ENCODE measurements around the gene PCDH9.

Gene PCDH9

GRCh38 chr13:66950666-66951065 is 279.5 kb downstream of the PCDH9 start:
- TF ChIP-seq POLR2AphosphoS5 (IDR thresholded peaks at IDR 0.05; ENCODE audit: low read depth, low read length) (no peak), POLR2A (IDR thresholded peaks at IDR 0.05; ENCODE audit: low read depth, low read length) (no peak), TAF1 (IDR thresholded peaks at IDR 0.05; ENCODE audit: borderline replicate concordance, low read depth, low read length) (no peak)
- DNase-seq (ENCODE audit: insufficient read length) (no peak), FAIRE-seq (no peak)

- no peak for DNase-seq (ENCODE audit: insufficient read length)
- FAIRE-seq, result no peak
- TF ChIP-seq TAF1 (IDR thresholded peaks at IDR 0.05; ENCODE audit: borderline replicate concordance, low read depth, low read length) (no peak), POLR2AphosphoS5 (IDR thresholded peaks at IDR 0.05; ENCODE audit: low read depth, low read length) (no peak), POLR2A (IDR thresholded peaks at IDR 0.05; ENCODE audit: low read depth, low read length) (no peak)
Measured at GRCh38 chr13:66948910-66949309, 281.2 kb downstream of the PCDH9 start.

- FAIRE-seq (no peak), DNase-seq (ENCODE audit: insufficient read length) (no peak)
- no peak for TF ChIP-seq TAF1 (IDR thresholded peaks at IDR 0.05; ENCODE audit: borderline replicate concordance, low read depth, low read length)
- no peak for TF ChIP-seq POLR2AphosphoS5 (IDR thresholded peaks at IDR 0.05; ENCODE audit: low read depth, low read length)
- TF ChIP-seq POLR2A (IDR thresholded peaks at IDR 0.05; ENCODE audit: low read depth, low read length), result no peak
Measured at GRCh38 chr13:66943530-66943929, 286.6 kb downstream of the PCDH9 start.

GRCh38 chr13:66940113-66940512 is 290.0 kb downstream of the PCDH9 start:
- FAIRE-seq (no peak), DNase-seq (ENCODE audit: insufficient read length) (no peak)
- TF ChIP-seq TAF1 (IDR thresholded peaks at IDR 0.05; ENCODE audit: borderline replicate concordance, low read depth, low read length) (no peak), POLR2A (IDR thresholded peaks at IDR 0.05; ENCODE audit: low read depth, low read length) (no peak), POLR2AphosphoS5 (IDR thresholded peaks at IDR 0.05; ENCODE audit: low read depth, low read length) (no peak)

GRCh38 chr13:66937423-66937822 is 292.7 kb downstream of the PCDH9 start:
- no peak for DNase-seq (ENCODE audit: insufficient read length)
- TF ChIP-seq POLR2A (IDR thresholded peaks at IDR 0.05; ENCODE audit: low read depth, low read length) (no peak), POLR2AphosphoS5 (IDR thresholded peaks at IDR 0.05; ENCODE audit: low read depth, low read length) (no peak), TAF1 (IDR thresholded peaks at IDR 0.05; ENCODE audit: borderline replicate concordance, low read depth, low read length) (no peak)
- FAIRE-seq, result no peak

GRCh38 chr13:66933994-66934393 is 296.1 kb downstream of the PCDH9 start:
- FAIRE-seq (no peak), DNase-seq (ENCODE audit: insufficient read length) (no peak)
- no peak for TF ChIP-seq TAF1 (IDR thresholded peaks at IDR 0.05; ENCODE audit: borderline replicate concordance, low read depth, low read length)
- no peak for TF ChIP-seq POLR2A (IDR thresholded peaks at IDR 0.05; ENCODE audit: low read depth, low read length)
- no peak for TF ChIP-seq POLR2AphosphoS5 (IDR thresholded peaks at IDR 0.05; ENCODE audit: low read depth, low read length)

- FAIRE-seq, result no peak
- DNase-seq (ENCODE audit: insufficient read length), result no peak
- TF ChIP-seq POLR2AphosphoS5 (IDR thresholded peaks at IDR 0.05; ENCODE audit: low read depth, low read length), result no peak
- no peak for TF ChIP-seq POLR2A (IDR thresholded peaks at IDR 0.05; ENCODE audit: low read depth, low read length)
- no peak for TF ChIP-seq TAF1 (IDR thresholded peaks at IDR 0.05; ENCODE audit: borderline replicate concordance, low read depth, low read length)
Measured at GRCh38 chr13:66933527-66933926, 296.6 kb downstream of the PCDH9 start.

GRCh38 chr13:66927562-66927961 is 302.6 kb downstream of the PCDH9 start:
- FAIRE-seq, result no peak
- no peak for DNase-seq (ENCODE audit: insufficient read length)

GRCh38 chr13:66926851-66927524 is 303.1 kb downstream of the PCDH9 start:
- TF ChIP-seq TAF1 (IDR thresholded peaks at IDR 0.05; ENCODE audit: borderline replicate concordance, low read depth, low read length), result no peak
- TF ChIP-seq POLR2AphosphoS5 (IDR thresholded peaks at IDR 0.05; ENCODE audit: low read depth, low read length), result no peak
- TF ChIP-seq POLR2A (IDR thresholded peaks at IDR 0.05; ENCODE audit: low read depth, low read length), result no peak
- FAIRE-seq (no peak), DNase-seq (ENCODE audit: insufficient read length) (no peak)

More at GRCh38 chr13:66927562-66927961, 302.6 kb downstream of the PCDH9 start:
- TF ChIP-seq TAF1 (IDR thresholded peaks at IDR 0.05; ENCODE audit: borderline replicate concordance, low read depth, low read length), result no peak
- no peak for TF ChIP-seq POLR2AphosphoS5 (IDR thresholded peaks at IDR 0.05; ENCODE audit: low read depth, low read length)
- no peak for TF ChIP-seq POLR2A (IDR thresholded peaks at IDR 0.05; ENCODE audit: low read depth, low read length)

- FAIRE-seq (no peak), DNase-seq (ENCODE audit: insufficient read length) (no peak)
- TF ChIP-seq POLR2A (IDR thresholded peaks at IDR 0.05; ENCODE audit: low read depth, low read length), result no peak
- TF ChIP-seq POLR2AphosphoS5 (IDR thresholded peaks at IDR 0.05; ENCODE audit: low read depth, low read length), result no peak
- TF ChIP-seq TAF1 (IDR thresholded peaks at IDR 0.05; ENCODE audit: borderline replicate concordance, low read depth, low read length), result no peak
Measured at GRCh38 chr13:66926200-66926850, 303.8 kb downstream of the PCDH9 start.

GRCh38 chr13:66922444-66922843 is 307.7 kb downstream of the PCDH9 start:
- FAIRE-seq (no peak), DNase-seq (ENCODE audit: insufficient read length) (no peak)
- TF ChIP-seq TAF1 (IDR thresholded peaks at IDR 0.05; ENCODE audit: borderline replicate concordance, low read depth, low read length) (no peak), POLR2AphosphoS5 (IDR thresholded peaks at IDR 0.05; ENCODE audit: low read depth, low read length) (no peak), POLR2A (IDR thresholded peaks at IDR 0.05; ENCODE audit: low read depth, low read length) (no peak)

- TF ChIP-seq POLR2AphosphoS5 (IDR thresholded peaks at IDR 0.05; ENCODE audit: low read depth, low read length) (no peak), TAF1 (IDR thresholded peaks at IDR 0.05; ENCODE audit: borderline replicate concordance, low read depth, low read length) (no peak), POLR2A (IDR thresholded peaks at IDR 0.05; ENCODE audit: low read depth, low read length) (no peak)
- FAIRE-seq, result no peak
- DNase-seq (ENCODE audit: insufficient read length), result no peak
Measured at GRCh38 chr13:66921437-66921836, 308.7 kb downstream of the PCDH9 start.
